Stimulated activated CD4-positive, alpha-beta T cell treated with anti-CD3 and anti-CD28 coated beads, Interleukin-2, amount 100 ng/mL, for 48 hours (primary cell): ENCODE measurements around the gene MUS81.
A peak's percentile ranks its signal among the peaks of the same experiment; 100 is the strongest.
"Not testable (repeated sequence)": the region's sequence is repeated elsewhere in the genome, so short reads cannot be mapped to it uniquely, and the experiment has no call there.

Experiments used
- DNase-seq, 2 donors: peaks; one replicate each; pipeline ENCODE4 v3.0.0-alpha.2; 2020

MUS81 gene

DNA sequence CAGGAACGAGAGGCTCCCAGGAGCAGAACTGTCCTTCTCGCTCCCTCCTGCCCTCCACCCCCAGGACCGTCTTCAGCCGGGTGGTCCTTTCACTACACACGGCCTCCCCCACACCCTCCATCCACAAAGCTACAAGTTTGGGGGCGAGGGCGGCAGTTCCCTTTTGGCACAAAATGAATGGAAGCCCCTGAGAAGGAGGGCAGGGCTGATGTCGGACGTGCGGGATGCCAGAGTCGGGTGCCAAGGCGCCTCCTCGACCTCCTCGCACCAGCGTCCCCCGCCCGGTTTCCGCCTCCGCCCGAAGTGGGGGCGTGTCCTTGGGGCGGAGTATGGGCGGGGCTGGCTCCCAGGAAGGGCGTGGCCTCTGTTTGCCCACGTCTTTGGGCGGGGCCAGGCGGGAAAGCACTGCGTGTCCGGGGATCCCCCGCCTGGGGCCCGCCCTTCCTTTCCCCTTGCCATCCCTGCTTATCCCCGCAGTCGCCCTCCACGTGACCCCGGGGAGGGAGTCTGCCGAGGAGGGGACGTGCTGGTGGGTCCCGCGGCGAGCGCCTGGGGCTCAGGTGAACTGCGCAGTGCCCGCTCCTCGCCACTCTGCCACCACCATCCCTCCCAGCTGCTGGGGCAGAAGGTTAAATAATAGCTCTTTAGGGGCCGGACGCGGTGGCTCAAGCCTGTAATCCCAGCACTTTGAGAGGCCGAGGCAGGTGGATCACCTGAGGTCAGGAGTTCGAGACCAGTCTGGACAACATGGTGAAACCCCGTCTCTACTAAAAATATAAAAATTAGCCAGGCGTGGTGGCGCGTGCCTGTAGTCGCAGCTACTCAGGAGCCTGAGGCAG, 13.3 kb downstream of the MUS81 start:
- DNase-seq = peak; percentile 98 to 99

GRCh38 chr11:65879617-65880016, 19.4 kb downstream of the MUS81 start, which contains the start of gene CTSW:
CTSW (plus strand) TSS chr11:65879837; CDS start chr11:65879855, 18 bp downstream.
- DNase-seq = no peak

DNA sequence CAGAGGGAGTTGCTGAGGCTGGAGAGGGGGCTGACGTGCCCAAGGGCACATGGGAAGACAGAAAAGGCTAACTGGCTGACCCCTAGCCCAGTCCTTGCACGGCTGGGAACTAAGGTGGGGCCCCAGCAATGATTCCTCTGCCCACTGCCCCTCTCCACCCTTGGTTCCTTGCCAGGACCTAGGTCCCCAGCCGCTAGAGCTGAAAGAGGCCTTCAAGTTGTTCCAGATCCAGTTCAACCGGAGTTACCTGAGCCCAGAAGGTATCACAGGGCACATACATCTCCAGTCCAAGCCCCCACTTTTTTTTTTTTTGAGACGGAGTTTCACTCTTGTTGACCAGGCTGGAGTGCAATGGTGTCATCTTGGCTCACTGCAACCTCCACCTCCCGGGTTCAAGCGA, 19.8 kb downstream of the MUS81 start:
- no peak for DNase-seq

GRCh38 chr11:65880844-65881421, 20.7 kb downstream of the MUS81 start:
- no peak for DNase-seq

DNA sequence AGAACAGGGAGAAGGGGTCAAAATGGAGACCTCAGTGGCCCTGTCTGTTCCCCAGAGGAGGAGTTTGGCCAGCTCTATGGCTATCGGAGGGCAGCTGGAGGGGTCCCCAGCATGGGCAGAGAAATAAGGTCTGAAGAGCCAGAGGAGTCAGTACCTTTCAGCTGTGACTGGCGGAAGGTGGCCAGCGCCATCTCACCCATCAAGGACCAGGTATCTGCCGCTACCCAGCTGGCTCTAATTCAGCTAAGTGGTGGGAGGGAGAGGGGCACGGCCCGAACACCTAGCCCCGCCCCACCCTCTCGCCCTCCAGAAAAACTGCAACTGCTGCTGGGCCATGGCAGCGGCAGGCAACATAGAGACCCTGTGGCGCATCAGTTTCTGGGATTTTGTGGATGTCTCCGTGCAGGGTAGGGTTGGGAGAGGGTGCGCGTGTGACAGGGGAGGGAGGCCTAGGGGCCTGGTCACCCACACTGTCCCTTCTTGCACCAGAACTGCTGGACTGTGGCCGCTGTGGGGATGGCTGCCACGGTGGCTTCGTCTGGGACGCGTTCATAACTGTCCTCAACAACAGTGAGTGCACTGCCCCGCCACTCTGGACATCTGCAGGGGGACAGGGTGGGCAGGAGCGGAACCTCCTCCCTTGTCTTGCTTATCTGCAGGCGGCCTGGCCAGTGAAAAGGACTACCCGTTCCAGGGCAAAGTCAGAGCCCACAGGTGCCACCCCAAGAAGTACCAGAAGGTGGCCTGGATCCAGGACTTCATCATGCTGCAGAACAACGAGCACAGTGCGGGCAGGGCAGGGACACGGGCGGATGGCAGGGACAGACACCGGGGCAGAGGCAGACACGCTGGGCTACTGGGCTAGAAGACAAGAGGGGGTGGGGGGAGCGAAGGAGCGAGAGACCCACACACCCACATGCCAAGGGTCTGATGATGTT, 22.2 kb downstream of the MUS81 start:
- DNase-seq = no peak

DNA sequence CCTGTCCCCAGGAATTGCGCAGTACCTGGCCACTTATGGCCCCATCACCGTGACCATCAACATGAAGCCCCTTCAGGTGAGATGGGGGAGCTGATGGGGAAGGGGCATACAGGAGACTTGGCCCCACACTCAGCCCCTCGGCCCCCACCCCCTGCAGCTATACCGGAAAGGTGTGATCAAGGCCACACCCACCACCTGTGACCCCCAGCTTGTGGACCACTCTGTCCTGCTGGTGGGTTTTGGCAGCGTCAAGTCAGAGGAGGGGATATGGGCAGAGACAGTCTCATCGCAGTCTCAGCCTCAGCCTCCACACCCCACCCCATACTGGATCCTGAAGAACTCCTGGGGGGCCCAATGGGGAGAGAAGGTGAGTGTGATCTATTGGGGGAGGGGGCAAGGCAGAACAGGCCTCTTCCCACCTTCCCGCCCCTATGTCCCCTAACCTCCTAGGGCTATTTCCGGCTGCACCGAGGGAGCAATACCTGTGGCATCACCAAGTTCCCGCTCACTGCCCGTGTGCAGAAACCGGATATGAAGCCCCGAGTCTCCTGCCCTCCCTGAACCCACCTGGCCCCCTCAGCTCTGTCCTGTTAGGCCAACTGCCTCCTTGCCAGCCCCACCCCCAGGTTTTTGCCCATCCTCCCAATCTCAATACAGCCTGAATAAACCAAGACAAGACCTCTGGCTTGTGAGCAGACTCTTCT, 23.0 kb downstream of the MUS81 start:
- no peak for DNase-seq

DNA sequence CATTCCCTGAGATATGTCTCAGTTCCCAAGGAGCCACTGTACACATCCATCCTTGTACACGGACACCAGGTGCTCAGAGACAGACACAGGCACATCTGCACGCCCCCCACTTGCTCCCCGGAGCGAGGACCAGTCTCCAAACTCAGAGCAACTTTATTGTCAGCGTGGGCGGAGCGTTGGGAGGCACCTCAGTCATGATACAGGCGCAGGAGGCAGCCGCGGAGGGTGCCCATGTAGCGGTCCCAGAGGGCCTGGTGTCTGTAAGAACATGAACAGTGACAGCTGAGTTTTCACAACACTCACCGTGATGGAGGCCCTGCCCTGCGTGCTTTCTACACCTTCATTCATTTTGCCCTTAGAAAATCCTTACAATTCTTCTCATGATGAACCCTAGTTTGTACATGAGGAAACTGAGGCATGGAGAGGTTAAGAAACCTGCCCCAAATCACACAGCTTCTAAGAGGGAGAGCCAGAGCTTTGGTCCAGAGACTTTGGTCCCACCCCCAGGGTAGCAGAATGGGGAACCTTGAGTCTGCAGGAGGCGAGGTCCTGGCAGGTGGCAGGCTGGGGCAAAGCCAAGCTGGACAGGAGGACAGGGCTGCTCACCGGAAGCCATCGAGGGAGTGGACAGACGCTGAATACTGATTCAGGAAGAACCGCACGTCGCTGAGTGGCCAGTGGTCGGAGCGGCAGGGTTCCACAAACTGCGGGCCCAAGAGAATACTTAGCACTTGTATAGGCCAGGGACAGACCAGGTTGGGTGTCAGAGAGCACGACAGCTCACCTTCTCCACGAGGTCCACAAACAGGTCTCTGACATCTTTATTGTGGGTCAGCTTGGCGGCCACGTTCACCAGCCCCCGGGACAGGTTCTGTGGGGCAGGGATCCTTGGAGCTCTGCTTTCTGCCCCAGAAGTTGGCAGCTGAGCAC, 23.8 kb downstream of the MUS81 start:
- DNase-seq = no peak

DNA sequence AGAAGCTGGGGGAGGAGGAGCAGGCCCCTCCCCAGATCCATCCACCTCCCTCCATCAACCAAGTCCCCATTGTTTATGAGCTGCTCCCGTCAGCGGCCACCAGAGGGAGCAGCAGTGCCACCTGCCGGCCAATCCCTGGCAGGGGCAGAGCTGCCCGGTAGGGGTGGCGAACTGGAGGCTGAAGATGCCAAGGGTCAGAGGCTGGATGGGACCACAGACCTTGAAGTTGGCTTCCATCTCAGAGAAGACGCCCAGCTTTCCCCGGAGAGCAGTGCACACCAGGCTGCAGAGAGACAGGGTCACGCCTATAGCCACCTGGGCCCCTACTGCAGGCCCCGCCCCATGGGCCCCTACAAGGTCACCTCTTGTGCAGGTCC, 24.5 kb downstream of the MUS81 start:
- peak; percentile 80 to 85 for DNase-seq

- DNase-seq = no peak
Observed at GRCh38 chr11:65885231-65885630, 25.0 kb downstream of the MUS81 start.

GRCh38 chr11:65885808-65886536, 25.7 kb downstream of the MUS81 start:
- DNase-seq = no peak

DNA sequence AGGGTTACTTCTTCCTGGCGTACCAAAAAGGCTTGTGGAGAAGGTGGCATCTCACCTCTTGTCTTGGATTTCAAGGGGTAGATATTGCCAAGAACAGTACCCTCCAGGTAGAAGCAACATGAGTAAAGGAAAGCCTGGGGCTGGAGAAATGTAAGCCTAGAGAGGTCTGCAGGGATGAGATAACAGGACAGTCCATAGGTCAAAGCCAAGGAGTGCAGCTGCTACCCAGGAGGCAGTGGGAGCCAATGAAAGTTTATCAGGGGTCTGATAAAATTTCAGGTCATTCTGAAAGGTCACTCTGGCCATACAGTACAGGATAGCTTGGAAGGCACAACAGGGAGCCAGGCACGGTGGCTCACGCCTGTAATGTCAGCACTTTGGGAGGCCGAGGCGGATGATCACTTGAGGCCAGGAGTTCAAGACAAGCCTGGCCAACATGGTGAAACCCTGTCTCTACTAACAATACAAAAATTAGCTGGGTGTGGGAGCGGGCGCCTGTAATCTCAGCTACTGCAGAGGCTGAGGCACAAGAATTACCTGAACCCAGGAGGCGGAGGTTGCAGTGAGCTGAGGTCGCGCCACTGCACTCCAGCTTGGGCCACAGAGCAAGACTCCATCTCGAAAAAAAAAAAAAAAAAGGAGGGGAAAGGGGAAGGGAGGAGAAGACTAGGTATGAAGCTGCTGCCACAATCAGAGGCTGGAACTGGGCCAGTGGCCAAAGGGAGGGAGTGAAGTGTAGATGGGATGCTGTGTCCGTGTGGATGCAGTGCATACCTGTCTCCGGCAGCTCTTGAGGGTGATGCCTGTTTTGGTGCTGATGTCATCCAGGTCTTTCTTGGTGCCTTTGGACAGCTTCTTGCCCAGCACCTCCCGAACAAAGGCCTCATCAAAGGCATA, 26.8 kb downstream of the MUS81 start:
- DNase-seq = no peak

GRCh38 chr11:65887723-65888162, 27.5 kb downstream of the MUS81 start:
- DNase-seq = no peak

DNA sequence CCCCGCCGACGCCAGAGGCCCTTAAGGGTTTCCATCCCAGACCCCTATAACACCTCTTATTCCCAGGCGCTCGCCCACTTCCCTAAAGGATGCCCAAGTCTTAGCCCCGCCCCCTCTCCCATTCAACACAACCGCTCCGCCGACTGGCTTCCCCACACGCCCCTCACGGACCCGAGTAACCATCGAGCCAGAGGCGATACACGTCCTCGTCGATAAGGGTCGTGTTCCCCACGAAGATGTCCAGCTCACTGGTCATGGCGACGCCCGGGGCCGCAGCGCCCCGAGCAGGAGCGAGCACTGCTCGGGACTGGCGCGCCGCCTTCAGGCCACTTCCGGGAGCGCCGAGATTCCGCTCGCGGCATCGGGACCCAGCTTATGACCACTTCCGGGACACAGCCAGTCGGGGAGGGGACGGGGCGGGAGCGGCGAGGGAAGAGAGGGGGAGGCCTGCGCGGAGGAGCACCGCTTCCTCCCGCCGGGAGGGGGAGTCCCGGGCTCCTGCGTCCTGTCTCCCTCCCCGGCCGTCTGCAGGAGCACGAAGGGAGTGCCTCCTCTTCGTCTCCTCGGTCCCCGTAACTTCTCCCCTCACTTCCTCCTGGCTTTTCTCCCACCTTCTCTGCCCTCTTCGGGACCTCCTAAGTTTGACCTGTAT, 28.1 kb downstream of the MUS81 start, which contains the start of gene FIBP:
FIBP (minus strand) TSS at position 309 of the 652 bp plus-strand sequence; CDS start at position 256, 53 bp downstream.
- DNase-seq = peak; percentile 95 to 97

GRCh38 chr11:65890324-65891218, 30.3 kb downstream of the MUS81 start, which contains the start of gene CCDC85B:
CCDC85B (plus strand) TSS chr11:65890673; CDS start chr11:65890784, 111 bp downstream.
- peak; percentile 97 to 98 for DNase-seq

- DNase-seq = no peak
Observed at GRCh38 chr11:65891219-65892136, 31.2 kb downstream of the MUS81 start.

DNA sequence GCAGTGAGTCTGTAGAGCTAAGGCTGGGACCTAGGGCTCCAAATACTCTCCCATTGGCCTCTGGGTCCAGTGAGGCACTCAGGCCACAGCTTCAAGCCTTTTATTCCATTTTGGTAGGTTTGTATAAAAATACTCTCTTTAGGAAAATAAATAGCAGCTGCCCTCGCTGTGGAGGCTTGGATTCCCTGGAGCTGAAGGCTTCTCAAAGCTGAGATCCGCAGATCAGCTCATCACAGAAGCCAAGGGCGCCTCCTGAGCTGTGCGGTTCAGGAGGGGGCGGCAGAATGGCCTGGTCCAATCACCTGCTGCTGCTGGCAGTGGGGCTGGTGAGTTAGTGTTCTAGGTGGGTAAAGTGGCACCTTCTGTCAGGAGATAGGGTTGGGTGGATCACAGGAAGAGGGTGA, 31.9 kb downstream of the MUS81 start:
- DNase-seq = not testable (repeated sequence)
